ENCODE data around the gene ENTPD5. TPM values are rescaled to one million over a fixed set of nuclear protein-coding genes. Genes with fewer than 3 reads are reported as not detected.

Gene ENTPD5
- total and polyA plus RNA-seq, 9 donors: 3.3 to 12.3 (median 7.0) TPM

DNA sequence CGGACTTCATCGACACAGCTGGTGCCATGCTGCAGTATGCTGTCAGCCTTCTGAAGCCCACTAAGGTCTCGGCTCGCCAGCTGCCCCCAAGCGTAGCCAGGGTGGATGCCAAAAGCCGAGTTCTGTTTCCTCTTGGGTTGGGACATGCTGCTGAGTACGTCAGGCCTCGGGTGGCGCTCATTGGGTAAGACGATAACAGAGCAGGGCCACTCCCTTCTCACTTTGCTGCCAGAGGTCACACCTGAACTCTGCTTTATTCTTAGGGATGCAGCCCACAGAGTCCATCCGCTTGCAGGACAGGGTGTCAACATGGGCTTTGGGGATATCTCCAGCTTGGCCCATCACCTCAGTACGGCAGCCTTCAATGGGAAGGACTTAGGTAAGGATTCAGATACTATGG lies 57.9 kb downstream of the ENTPD5 start:
- no peaks in the 10 kb centered on the region for H3K36me3 ChIP-seq
- 88 to 90% (median 88%) methylated on average over 12 of the region's 12 CpGs for WGBS, 3 donors
- H3K4me3 ChIP-seq: no peak overlapping the region
- H3K27ac ChIP-seq: no peak overlapping the region
- TF ChIP-seq POLR2A (IDR thresholded peaks at IDR 0.05): no peak
- TF ChIP-seq, protein P1, sequence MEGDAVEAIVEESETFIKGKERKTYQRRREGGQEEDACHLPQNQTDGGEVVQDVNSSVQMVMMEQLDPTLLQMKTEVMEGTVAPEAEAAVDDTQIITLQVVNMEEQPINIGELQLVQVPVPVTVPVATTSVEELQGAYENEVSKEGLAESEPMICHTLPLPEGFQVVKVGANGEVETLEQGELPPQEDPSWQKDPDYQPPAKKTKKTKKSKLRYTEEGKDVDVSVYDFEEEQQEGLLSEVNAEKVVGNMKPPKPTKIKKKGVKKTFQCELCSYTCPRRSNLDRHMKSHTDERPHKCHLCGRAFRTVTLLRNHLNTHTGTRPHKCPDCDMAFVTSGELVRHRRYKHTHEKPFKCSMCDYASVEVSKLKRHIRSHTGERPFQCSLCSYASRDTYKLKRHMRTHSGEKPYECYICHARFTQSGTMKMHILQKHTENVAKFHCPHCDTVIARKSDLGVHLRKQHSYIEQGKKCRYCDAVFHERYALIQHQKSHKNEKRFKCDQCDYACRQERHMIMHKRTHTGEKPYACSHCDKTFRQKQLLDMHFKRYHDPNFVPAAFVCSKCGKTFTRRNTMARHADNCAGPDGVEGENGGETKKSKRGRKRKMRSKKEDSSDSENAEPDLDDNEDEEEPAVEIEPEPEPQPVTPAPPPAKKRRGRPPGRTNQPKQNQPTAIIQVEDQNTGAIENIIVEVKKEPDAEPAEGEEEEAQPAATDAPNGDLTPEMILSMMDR (IDR thresholded peaks at IDR 0.05): no peak
- TF ChIP-seq EP300 (IDR thresholded peaks at IDR 0.05): no peak
- no peaks in the 10 kb centered on the region for H3K4me1 ChIP-seq (ENCODE audit: insufficient read depth)
- DNase-seq: no peak
- no peaks in the 10 kb centered on the region for H3K27me3 ChIP-seq
- H3K9me3 ChIP-seq: no peaks in the 10 kb centered on the region
- intact Hi-C loops (cut with DNase I): no loop called here

DNA sequence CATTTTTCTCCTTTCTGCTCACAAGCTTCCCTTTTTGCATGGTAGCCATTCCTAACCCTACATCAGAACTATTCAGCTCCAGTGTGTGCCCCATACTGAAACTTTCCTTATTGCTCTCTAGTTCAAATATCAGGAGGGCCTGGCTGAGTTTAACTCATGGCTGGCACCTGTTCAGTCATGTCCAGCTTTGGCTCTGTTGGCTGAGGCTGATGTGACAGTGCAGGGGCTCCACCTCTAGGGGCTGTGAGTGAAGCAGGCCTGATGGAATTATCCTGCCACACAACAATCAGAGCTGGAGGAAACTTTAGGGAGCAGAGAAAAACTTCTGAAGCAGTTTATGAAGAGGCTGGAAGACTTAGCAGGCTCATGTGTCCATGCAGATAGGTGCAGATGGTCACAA lies 60.5 kb downstream of the ENTPD5 start:
- Histone ChIP-seq H3K9me3 (no peaks in the 10 kb centered on the region), H3K36me3 (no peaks in the 10 kb centered on the region), H3K27ac (no peak overlapping the region), H3K4me1 (ENCODE audit: insufficient read depth) (no peaks in the 10 kb centered on the region), H3K4me3 (no peak overlapping the region), H3K27me3 (no peaks in the 10 kb centered on the region)
- TF ChIP-seq EP300 (IDR thresholded peaks at IDR 0.05): no peak
- TF ChIP-seq, protein P1 (IDR thresholded peaks at IDR 0.05): no peak
- TF ChIP-seq POLR2A (IDR thresholded peaks at IDR 0.05): no peak
- intact Hi-C loops (cut with DNase I): no loop called here
- no peak for DNase-seq

DNA sequence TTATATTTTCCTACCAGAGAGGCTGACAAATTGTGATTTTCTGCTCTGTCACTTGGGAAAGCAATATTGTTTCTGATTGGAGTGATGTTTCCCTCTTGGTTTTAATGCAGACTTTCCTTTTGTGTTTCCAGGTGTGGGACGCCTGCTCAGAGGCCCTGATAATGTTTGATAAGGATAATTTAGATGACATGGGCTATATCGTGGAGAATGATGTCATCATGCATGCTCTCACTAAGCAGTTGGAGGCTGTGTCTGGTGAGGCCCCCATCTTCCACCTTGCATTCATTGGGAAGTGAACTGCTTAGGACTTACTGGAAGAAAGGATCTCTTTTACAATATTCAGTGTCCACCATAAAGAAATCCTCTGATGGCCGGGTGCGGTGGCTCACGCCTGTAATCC lies 63.4 kb downstream of the ENTPD5 start:
- no peaks in the 10 kb centered on the region for H3K36me3 ChIP-seq
- TF ChIP-seq POLR2A (IDR thresholded peaks at IDR 0.05) (no peak), EP300 (IDR thresholded peaks at IDR 0.05) (no peak)
- TF ChIP-seq, protein P1 (IDR thresholded peaks at IDR 0.05): no peak

DNA sequence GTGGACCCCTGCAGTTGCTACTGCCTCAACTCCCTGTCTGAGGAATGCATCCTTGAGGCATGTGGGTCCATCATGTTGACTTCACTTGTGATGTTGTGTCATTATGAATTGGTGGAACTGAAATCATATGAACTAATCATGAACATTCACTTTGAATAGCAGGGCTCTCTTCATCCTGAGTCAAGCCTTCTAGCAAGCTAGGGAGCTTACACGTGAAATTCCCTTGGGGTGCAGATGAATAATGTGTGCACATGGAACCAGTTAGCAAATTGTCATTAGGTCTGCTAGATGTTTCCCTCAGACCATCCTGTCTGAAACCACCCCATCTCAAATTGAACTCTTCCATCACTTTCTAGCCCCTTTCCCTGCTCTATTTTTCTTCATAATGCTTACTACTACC lies 65.4 kb downstream of the ENTPD5 start:
- Histone ChIP-seq H3K27me3 (no peaks in the 10 kb centered on the region), H3K4me3 (no peak overlapping the region), H3K4me1 (ENCODE audit: insufficient read depth) (peaks cover 2% of the 10 kb centered on the region), H3K27ac (no peak overlapping the region), H3K36me3 (no peaks in the 10 kb centered on the region), H3K9me3 (no peaks in the 10 kb centered on the region)
- intact Hi-C loops (cut with DNase I): no loop called here
- WGBS, 3 donors: 73 to 78% (median 75%) methylated on average over 1 of the region's 1 CpG
- DNase-seq: no peak
- TF ChIP-seq, protein P1 (IDR thresholded peaks at IDR 0.05): no peak
- no peak for TF ChIP-seq EP300 (IDR thresholded peaks at IDR 0.05)

More for the DNA sequence above, 63.4 kb downstream of the ENTPD5 start:
- Histone ChIP-seq H3K27ac (no peak overlapping the region), H3K4me3 (no peak overlapping the region), H3K4me1 (ENCODE audit: insufficient read depth) (peaks cover 2% of the 10 kb centered on the region), H3K9me3 (no peaks in the 10 kb centered on the region), H3K27me3 (no peaks in the 10 kb centered on the region)
- WGBS, 3 donors: 79 to 84% (median 82%) methylated on average over 5 of the region's 5 CpGs
- intact Hi-C loops (cut with DNase I): no loop called here
- DNase-seq: no peak
